NCI-H510A (cell line): Measurements from ENCODE around the gene BTN3A1.
A peak's percentile ranks its signal among the peaks of the same experiment; 100 is the strongest.

Experiments used
- DNase-seq: peaks from one replicate; lab custom pipeline; 2025; lab: John Stamatoyannopoulos, UW

BTN3A1 gene

GRCh38 chr6:26379740-26380139 lies 22.3 kb upstream of the BTN3A1 start:
- DNase-seq = no peak

DNA sequence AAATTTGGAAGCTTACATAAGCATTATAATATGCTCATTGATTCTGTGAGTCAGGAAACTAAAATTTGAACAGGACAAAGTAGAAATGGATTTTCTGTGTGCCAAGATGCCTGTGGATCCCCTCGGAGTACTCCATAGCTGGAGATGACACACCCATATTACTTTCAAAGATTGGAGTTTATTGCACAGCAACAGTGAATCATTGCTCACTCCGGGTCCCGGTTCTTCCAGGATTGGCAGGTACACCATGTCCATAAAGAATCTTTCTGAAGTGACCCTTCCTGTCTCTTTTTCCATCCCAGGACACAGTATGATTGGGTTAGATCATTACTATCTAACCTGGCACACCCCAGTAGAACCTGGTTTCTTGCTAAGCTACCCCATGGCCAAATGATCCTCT lies 21.8 kb upstream of the BTN3A1 start:
- no peak for DNase-seq

DNA sequence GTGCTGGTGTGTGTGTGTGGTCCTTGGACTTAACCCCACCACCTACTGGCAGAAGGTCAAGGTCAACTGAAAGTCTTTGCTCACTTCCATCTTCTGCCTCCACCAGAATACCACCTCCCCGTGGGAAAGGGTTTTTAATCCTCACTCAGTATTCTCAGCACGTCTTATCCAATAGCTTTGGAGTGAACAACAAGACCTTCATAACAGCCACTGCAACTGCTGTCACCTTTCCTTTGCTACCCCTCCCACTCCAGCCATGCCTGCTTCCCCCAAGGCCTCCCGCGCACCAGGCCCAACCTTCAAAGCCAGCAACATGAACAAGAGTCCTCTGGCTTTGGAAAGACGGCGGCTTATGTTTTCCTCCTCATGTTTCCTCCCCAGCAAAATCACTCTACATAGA lies 20.0 kb upstream of the BTN3A1 start:
- DNase-seq = no peak

GRCh38 chr6:26383624-26384417 lies 18.3 kb upstream of the BTN3A1 start:
- peak; percentile 40 for DNase-seq

GRCh38 chr6:26385734-26386125 lies 16.3 kb upstream of the BTN3A1 start:
- no peak for DNase-seq

- no peak for DNase-seq
Measured at GRCh38 chr6:26387565-26387964, 14.5 kb upstream of the BTN3A1 start.

GRCh38 chr6:26388014-26388413 lies 14.1 kb upstream of the BTN3A1 start:
- no peak for DNase-seq

DNA sequence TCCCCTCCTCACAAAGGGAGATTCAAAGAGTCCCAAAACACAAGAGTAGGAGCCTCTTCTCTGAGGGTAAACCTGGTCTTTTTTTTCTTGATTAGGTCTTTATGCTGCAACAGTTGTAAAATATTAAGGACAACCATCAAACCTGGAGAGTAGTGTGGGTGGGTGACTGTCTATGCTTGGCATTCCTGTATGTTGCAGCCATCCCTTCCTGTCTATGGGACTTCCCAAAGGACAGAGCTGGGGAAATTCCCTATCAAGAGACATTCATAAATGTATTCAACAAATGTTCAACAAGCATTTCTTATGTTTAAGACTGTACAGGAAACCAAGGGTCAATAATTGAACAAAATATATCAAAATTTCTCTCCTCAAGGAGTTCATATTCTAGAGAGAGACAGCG lies 13.6 kb upstream of the BTN3A1 start:
- DNase-seq = no peak

DNA sequence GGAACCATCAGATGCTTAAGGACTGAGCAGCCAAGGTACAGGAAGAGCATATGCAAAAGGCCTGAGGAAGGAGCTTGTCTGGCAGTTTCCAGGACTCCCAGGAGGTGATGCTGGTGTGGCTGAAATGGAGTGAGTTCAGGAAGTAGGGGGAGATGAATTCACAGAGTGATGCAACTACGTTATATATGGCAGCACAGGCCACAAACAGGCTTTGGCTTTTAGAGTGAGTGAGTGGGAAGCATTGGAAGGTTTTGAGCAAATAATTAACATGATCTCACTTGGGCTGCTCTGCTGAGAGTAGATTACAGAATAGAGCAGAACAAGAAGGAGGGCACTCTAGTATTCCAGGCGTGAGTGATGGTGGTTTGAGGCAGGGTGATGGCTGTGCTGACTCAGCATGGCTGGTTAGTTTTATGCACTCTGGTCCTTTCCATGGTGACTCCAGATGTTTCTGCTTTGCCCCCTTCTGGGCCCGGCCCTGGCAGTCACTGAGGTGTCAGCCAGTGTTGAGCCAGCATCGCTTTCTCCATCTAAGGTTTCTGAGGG lies 12.7 kb upstream of the BTN3A1 start:
- DNase-seq = no peak

- no peak for DNase-seq
Measured at GRCh38 chr6:26390531-26390930, 11.5 kb upstream of the BTN3A1 start.

DNA sequence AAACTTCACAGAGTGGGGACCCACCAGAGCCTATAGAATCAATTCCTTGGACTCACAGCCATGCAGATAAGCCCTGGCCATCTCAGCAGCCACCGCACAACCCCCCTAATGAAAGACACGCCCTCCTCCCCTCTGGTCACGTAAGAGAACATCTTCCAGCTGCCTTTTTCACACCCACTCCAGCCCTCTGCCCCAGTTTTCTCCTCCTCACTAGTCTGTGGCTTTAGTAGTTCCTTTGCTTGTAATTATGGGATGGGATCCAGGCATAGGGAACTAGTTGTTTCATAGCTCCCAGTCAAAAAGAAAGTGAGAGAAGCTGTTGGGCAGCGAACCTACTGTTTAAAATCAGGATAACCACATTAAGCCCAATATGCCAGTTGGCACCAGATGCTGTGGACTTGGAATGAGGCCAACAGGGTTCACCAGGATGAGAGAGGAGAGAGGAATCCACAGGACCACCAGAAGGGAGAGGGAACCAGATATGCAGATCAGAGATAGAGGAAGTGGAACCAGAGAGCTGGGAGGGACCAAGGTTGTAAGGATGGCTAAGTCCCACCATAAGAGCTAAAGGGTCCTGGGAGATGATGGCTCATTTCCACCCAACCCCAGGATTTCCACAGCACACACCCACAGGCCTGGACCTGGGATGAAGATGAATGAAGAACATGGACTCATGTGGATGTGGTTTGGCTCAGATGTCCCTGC lies 9.0 kb upstream of the BTN3A1 start:
- no peak for DNase-seq

DNA sequence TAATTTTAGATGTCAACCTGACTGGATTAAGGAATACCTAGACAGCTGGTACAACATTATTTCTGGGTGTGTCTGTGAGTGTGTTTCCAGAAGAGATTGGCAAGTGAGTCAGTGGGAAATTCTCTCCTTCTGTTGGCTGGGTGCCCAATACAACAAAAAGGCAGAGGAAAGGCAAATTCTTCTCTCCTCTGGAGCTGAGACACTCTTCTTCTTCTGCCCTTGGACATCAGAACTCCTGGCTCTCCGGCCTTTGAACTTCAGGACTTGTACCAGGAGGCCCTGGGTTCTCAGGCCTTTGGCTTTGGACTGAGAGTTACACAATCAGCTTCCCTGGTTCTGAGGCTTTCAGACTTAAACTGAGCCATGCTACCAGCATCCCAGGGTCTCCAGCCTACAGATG lies 7.8 kb upstream of the BTN3A1 start:
- no peak for DNase-seq

DNA sequence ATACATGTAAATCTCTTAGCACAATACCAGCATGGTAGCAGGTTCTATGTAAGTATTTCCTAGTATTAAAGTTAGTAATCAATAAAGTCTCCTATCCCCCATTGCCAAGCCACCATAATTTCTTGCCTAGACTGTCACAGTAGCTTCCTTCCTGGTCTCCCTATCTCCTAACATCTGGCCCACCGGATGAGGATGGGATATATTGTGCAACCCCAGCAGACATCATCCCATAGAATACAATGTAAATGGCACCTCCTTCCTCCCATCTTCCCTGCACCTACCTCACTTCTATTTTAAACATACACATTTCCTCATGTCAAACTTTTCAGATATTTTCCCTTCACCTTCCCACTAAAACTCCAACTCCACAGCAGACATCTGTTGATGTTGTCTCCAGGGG lies 3.5 kb upstream of the BTN3A1 start:
- no peak for DNase-seq

DNA sequence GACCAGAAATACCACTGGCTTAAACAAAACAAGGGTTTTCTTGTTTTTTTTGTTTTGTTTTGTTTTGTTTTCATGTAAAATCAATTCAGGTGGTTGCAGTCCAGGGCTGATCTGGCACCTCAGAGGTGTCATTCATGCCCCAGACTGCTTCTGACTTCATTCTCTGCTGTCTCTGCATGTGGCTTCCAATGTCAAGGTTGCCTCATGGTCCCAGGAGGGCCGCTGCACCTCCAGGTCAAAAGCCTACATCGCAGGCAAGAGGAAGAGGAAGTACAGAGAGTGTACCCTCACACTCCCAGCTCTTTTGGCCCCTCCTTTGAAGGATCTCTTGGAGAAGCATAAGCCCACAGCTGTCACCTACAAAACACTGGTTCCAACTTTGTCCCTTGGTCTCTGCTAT lies 1.4 kb upstream of the BTN3A1 start:
- DNase-seq = no peak

- no peak for DNase-seq
Measured at GRCh38 chr6:26401389-26401986, 587 bp upstream of the BTN3A1 start.

GRCh38 chr6:26403893-26404292 lies 1.8 kb downstream of the BTN3A1 start:
- no peak for DNase-seq

DNA sequence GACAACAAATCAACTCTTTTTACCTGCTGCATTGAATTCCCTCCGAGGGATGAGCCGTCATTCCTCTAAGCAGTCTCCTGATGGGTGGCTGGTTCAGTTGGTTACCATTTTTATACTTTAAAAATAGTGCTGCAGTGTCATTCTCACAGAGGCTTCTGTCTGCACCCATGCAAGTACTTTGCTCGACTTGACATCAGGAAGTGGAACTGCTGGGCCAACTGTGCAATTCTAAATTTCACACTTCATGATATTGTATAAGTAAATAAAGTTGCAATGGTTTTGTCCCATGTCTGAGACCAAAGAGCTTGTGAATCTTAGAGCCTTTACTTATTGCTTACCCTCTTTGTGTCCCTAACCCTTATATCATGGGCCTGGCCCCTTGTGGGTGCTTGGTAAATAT lies 2.5 kb downstream of the BTN3A1 start:
- no peak for DNase-seq

- no peak for DNase-seq
Measured at GRCh38 chr6:26408828-26409730, 7.0 kb downstream of the BTN3A1 start.

GRCh38 chr6:26411751-26412150 lies 9.7 kb downstream of the BTN3A1 start:
- no peak for DNase-seq

DNA sequence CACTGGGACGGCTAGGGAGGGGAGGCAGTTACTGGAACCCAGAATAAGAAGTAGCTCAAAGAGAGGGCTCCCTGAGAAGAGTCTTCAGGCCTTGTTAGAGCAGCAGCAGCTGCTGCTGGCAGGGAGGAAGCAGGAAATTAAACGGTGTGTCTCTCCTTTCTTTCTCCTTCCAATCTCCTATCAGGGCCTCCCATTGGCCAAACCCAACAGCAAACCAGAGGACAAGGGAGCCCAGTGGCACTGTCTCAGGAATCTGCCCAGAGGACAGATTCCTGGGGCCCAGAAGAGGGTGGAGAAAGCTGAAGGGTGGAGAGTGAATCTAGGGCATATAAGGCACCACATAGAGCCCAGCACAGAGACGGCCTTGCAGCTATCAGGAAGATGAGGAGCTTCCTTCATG lies 10.2 kb downstream of the BTN3A1 start:
- DNase-seq = no peak

GRCh38 chr6:26412954-26413353 lies 10.9 kb downstream of the BTN3A1 start:
- no peak for DNase-seq

DNA sequence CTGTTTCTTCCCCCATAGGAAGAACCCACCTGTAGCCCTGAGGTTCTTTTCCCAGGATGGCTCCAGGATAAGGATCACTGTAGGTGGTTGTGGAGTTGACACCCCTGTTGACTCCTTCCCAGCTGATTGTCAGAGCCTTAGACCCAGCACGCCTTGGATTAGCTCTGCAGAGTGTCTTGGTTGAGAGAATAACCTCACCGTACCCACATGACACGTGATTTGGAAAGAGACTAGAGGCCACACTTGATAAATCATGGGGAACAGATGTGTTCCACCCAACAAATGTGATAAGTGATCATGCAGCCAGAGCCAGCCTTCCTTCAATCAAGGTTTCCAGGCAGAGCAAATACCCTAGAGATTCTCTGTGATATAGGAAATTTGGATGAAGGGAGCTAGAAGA lies 12.2 kb downstream of the BTN3A1 start:
- DNase-seq = no peak
